ENCODE data around the gene TTC39B. TPM values are rescaled to one million over a fixed set of nuclear protein-coding genes. Genes with fewer than 3 reads are reported as not detected.

Gene TTC39B
- total RNA-seq, 6 donors from 2014 or later: 16.7 to 35.7 (median 29.9) TPM

GRCh38 chr9:15189481-15189880 lies 117.5 kb downstream of the TTC39B start:
- Histone ChIP-seq H3K27ac (no peak overlapping the region), H3K36me3 (peaks cover 6 to 77% (median 22%) of the 10 kb centered on the region in 4 donors)
- WGBS, 2 donors: 70 to 84% methylated on average over 7 of the region's 7 CpGs

GRCh38 chr9:15187589-15187988 lies 119.4 kb downstream of the TTC39B start:
- Histone ChIP-seq H3K27me3 (no peaks in the 10 kb centered on the region), H3K9me3 (no peaks in the 10 kb centered on the region), H3K4me1 (no peaks in the 10 kb centered on the region), H3K4me3 (no peak overlapping the region), H3K36me3 (peaks cover 6 to 74% (median 22%) of the 10 kb centered on the region in 4 donors), H3K27ac (no peak overlapping the region)
- TF ChIP-seq EP300 (IDR thresholded peaks at IDR 0.05): no peak
- no peak for TF ChIP-seq POLR2AphosphoS5 (IDR thresholded peaks at IDR 0.05)
- TF ChIP-seq POLR2A (IDR thresholded peaks at IDR 0.05): no peak
- TF ChIP-seq CTCF (IDR thresholded peaks at IDR 0.05): no peak
- no peak for ATAC-seq (ENCODE audit: low FRiP score in 2 of 2)
- WGBS, 2 donors: 60 to 84% methylated on average over 1 of the region's 1 CpG
- no peak for DNase-seq

More at GRCh38 chr9:15189481-15189880, 117.5 kb downstream of the TTC39B start:
- DNase-seq (no peak), ATAC-seq (ENCODE audit: low FRiP score in 2 of 2) (no peak)
- no peaks in the 10 kb centered on the region for H3K27me3 ChIP-seq
- TF ChIP-seq POLR2AphosphoS5 (IDR thresholded peaks at IDR 0.05) (no peak), CTCF (IDR thresholded peaks at IDR 0.05) (no peak), EP300 (IDR thresholded peaks at IDR 0.05) (no peak), POLR2A (IDR thresholded peaks at IDR 0.05) (no peak)
- no peak overlapping the region for H3K4me3 ChIP-seq
- no peaks in the 10 kb centered on the region for H3K4me1 ChIP-seq
- H3K9me3 ChIP-seq: no peaks in the 10 kb centered on the region

- 48 to 65% methylated on average over 3 of the region's 3 CpGs for WGBS, 2 donors
- Histone ChIP-seq H3K27me3 (no peaks in the 10 kb centered on the region), H3K9me3 (no peaks in the 10 kb centered on the region), H3K36me3 (peaks cover 6 to 50% (median 11%) of the 10 kb centered on the region in 4 donors), H3K4me1 (no peaks in the 10 kb centered on the region), H3K4me3 (no peak overlapping the region), H3K27ac (no peak overlapping the region)
- ATAC-seq (ENCODE audit: low FRiP score in 2 of 2) (no peak), DNase-seq (no peak)
- no peak for TF ChIP-seq POLR2A (IDR thresholded peaks at IDR 0.05)
- TF ChIP-seq CTCF (IDR thresholded peaks at IDR 0.05): no peak
- TF ChIP-seq POLR2AphosphoS5 (IDR thresholded peaks at IDR 0.05): no peak
- TF ChIP-seq EP300 (IDR thresholded peaks at IDR 0.05): no peak
Observed at GRCh38 chr9:15182730-15183129, 124.3 kb downstream of the TTC39B start.

GRCh38 chr9:15182101-15182551 lies 124.9 kb downstream of the TTC39B start:
- no peak for ATAC-seq (ENCODE audit: low FRiP score in 2 of 2)
- WGBS, 2 donors: 59 to 68% methylated on average over 2 of the region's 2 CpGs
- Histone ChIP-seq H3K27ac (no peak overlapping the region), H3K36me3 (peaks cover 6 to 48% (median 8%) of the 10 kb centered on the region in 4 donors), H3K4me1 (no peaks in the 10 kb centered on the region), H3K9me3 (no peaks in the 10 kb centered on the region), H3K4me3 (no peak overlapping the region), H3K27me3 (no peaks in the 10 kb centered on the region)
- DNase-seq: no peak
- TF ChIP-seq POLR2A (IDR thresholded peaks at IDR 0.05): no peak
- no peak for TF ChIP-seq POLR2AphosphoS5 (IDR thresholded peaks at IDR 0.05)
- TF ChIP-seq CTCF (IDR thresholded peaks at IDR 0.05): no peak
- no peak for TF ChIP-seq EP300 (IDR thresholded peaks at IDR 0.05)

- Histone ChIP-seq H3K27ac (no peak overlapping the region), H3K4me3 (no peak overlapping the region), H3K4me1 (no peaks in the 10 kb centered on the region), H3K9me3 (no peaks in the 10 kb centered on the region), H3K36me3 (peaks cover 0 to 43% (median under 1%) of the 10 kb centered on the region in 4 donors), H3K27me3 (no peaks in the 10 kb centered on the region)
- whole genome bisulfite sequencing, 2 donors: 93 to 100% methylated on average over 1 of the region's 1 CpG
- TF ChIP-seq CTCF (IDR thresholded peaks at IDR 0.05): no peak
- no peak for TF ChIP-seq POLR2A (IDR thresholded peaks at IDR 0.05)
- TF ChIP-seq POLR2AphosphoS5 (IDR thresholded peaks at IDR 0.05): no peak
- TF ChIP-seq EP300 (IDR thresholded peaks at IDR 0.05): no peak
- no peak for DNase-seq
- no peak for ATAC-seq (ENCODE audit: low FRiP score in 2 of 2)
Observed at GRCh38 chr9:15180124-15180523, 126.9 kb downstream of the TTC39B start.
